NCI-H1417 treated with DMSO at 0.1 percent for 48 hours (cell line): ENCODE data around the gene RAB28.

Experiments used
- DNase-seq: peaks from one replicate; lab custom pipeline; 2025; lab: John Stamatoyannopoulos, UW

The RAB28 gene

DNA sequence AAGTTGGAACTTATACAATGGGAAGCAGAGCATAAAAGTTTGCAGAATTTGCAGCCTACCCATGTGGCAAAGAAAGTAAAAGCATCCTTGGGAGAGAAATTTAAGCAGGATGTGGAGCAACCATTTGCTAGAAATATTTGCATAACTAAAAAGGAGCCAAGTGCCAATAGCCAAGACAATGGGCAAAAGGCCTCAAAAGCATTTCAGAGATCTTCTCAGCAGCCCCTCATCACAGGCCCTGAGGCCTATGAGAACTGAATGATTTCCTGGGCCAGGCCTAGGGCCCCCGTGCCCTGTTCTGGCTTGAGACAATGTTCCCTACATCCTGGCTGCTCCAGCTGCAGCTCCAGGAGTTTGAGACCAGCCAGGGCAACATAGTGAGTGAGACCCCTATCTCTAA is 25.3 kb upstream of the RAB28 start:
- DNase-seq = no peak

DNA sequence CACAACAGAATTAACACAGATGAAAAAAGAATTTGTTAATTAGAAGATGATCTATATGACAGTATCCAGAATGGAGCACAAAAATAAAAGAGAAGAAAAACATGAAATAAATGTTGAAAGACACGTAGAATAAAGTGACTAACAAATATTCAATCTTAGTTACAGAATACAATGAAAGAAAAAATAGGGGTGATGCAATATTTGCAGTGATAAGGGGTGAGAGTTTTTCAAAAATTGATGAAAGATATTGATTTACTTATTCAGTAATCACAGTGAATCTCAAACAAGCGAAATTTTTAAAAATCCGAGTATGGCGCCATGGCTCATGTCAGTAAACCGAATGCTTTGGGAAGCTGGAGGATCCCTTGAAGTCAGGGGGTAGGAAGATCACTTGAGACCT is 20.2 kb upstream of the RAB28 start:
- no peak for DNase-seq

DNA sequence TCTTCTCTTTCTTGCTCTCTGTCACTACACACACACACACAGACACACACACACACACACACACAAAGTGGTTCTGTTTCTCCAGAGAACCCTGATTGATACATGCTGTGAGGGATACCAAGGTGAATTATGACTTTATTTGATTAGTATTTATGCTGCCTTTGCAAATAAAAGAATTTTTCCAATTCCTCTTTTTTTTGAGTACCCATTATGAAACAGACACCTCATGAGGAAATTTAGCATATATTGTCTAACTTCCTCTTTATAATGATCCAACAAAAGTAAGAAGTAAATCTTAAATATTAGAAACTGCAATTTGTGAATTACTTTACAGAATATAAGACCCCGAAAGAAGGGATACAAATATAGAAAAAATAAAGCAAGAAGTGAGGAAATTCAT is 14.3 kb upstream of the RAB28 start:
- no peak for DNase-seq

DNA sequence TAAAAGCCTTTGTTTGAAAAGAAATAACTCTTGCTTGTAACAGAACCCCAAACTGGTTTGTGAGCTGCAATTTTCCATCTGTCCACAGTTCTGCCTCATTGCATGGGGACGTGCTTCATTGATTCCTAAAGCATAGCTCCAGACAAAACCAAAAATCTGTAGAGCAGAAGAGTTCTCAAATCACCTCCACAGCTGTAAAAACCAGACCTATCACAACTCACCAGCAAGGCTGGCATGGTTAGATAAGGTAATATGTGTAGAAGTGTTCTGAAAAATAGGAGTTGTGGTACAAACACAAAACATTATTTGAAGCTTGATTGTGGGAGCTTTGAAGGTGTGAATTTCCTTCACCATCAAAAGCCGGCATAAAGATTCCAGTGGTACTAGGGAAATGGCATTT is 12.5 kb upstream of the RAB28 start:
- DNase-seq = no peak

DNA sequence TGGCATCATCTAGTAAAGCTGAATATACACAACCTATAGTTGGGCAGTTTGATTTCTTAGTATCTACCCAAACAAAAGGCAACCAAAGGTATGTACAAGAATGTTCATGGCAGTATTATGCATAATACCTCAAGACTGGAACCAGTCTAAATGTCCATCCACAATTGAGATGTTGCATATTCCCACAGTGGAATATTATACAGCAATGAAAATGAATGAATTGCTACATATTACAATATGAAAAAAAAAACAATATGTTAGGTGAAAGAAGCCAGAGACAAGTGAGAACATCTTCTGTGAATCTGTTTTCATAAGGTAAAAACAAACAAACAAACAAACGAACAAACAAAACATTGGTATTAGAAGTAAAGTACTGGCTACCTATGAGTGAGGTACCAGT is 11.6 kb upstream of the RAB28 start:
- DNase-seq = no peak

DNA sequence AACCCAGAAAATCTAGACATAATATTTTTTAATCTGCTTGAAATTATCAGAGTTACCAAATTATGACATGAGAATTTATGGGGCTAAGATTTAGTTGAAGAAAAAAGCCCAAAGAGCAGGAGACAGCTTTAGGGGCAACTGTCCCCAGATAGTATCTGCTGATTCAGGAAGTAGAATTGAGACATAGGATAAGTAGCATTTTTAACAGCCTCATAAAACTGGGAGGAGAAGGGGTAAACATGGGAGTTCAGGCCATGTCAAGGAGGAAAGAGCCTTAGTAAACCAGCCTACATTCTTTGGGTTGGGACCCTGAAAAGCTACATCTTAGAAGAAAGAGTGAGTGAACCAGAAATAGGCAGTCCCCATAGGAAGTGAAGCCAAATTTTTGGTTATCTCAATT is 9.7 kb upstream of the RAB28 start:
- DNase-seq = no peak

DNA sequence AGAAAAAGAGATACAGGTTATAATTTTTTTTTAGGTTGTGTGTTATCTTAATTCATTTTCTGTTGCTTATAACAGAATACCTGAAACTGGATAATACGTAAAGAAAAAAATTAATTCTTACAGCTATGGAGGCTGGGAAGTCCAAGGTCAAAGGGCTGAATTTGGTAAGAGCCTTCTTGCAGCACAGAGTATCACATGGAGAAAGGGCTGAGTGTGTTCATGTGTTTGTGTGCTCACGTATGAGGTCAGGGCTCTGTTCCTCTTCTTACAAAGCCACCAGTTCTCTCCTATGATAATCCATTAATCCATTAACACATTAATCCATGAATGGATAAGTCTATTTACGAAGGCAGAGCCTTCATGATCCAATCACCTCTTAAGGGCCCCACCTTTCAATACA is 8.6 kb upstream of the RAB28 start:
- DNase-seq = no peak

DNA sequence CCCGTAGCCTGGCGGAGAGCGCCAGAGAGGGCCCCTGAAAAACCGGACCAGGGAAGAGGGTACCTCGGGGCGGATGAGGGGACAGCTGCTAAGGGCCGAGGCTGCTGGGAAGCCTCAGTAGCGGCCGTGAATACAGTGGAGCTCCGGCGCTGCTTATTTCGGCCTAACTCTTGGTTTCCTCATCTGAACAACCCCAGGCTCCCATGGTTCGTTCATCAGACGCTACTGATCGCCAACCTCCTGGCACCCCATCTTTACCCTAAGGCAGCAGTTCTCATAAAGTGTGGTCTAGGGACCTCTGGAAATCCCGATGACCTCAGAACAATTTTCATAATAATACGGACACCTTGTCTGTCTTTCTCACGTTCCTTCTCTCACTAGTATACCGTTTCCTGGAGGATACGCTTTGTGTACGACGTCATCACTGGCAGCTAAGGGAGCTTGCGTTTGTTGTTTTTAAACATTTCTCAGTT is 645 bp upstream of the RAB28 start:
- peak; percentile 48 for DNase-seq

DNA sequence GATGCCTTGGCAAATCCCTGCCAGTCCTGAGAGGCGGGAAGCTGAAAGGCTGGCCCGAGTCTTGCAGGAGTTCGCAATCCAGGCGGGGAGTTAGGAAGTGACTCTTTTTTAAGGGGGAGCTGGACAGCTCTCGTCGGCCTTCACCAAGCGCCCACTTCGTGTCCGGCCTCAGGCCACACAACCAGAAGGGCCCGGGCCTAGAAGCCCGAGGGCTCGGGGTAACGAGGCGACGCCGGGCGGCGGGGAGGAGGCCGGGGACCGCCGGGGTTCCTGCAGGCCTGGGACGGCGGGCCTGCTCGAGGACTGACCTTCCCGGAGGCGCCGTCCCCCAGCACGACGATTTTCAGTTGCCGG is 395 bp downstream of the RAB28 start:
- DNase-seq = no peak

DNA sequence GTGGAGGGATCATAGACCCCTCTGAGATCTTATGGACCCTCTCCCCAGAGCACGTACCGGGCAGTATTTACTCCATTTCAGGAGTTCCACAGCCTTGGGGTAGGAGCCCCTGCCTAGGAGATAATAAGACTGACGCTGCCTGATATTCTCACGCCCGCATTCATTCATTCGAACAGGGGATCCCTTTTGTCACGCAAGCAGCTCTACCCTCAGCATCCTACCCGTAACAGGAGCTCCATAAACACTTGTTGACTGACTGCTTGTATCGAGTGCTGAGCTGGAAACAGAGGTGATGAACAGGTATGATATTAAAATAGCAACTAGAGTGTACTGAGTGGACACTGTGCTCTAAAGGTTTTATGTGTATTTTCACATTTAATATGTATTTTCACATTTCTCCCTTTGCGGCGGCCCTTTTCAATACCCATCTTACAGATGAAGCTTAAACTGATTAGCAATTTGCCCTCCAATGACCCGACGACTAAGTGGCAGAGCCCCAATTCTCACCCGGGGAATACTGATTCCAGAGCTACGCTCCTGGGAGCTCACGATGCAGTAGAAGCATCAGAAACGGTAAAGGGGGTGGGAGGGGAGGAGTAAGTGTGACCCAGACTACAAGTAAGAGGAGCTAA is 888 bp downstream of the RAB28 start:
- DNase-seq = peak; percentile 5

DNA sequence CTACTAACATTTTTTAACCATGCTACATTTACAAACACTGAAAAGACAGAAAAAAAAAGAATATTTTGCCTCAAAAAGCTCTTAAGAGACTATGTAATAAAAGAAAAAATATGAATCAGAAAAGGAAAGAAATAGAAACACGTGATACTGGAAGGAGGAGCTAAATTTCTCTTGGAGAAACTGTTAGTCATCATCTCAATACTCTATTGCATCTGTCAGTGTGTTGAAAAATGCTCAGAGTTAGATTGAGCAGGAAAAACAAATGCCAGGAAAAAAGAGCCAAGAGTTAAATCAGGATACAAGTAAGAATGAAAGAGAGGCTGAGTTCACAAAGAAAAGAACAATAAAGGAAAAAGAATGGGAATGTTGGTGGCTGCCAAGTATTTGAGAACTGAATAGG is 2.6 kb downstream of the RAB28 start:
- DNase-seq = no peak

DNA sequence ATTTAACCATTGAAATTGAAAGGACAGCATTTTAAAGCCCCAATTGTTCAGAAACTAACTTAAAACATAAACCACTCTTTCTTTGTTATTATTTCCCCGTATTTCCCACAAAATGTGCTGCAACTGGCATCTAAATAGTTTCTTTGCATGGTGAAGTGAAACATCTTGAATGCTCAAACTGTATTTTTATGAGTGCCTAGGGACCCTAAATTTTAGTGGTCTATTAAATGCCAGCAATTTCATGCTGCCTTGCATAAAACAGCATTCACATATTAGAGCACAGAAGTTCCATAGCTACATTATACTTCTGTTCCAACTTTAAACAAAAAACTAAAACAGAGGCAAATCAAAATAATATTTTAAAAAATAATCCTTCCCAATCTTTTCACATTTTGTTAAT is 5.4 kb downstream of the RAB28 start:
- DNase-seq = no peak

DNA sequence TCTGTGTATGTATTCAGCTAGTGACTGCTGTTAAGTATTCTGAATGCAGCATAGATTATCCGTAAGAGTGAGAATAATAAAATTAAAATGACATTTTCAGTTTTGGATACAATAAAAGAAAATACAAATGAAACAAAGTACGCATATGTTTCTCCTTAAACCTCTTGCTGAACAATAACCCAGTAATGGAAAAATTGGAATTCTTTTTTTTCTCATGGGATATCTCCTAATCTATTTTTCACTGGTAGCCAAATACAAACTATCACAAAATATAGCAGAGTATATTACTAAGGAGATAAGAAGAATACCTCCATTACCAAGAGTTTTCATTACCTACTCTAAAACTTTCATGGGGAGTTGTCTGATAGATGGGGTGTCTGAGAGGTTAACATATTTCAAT is 6.0 kb downstream of the RAB28 start:
- no peak for DNase-seq

DNA sequence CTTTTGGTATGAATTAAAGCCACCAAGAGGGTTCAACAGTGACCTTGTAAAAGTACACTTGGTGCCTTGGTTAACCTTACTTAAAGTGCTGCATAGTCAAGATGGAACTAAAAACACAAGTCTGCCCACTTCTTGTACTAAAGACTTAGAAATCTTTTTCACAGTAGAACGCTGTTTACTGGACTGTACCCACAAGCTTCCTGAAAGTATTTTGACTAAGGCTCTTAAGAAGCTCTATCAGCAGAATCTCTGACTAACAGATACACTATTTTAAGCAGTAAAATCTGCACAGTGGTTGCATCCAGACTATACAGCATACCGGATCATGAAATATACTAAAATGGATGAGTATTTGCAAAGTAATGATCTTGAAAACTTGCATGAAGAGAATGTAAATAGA is 7.2 kb downstream of the RAB28 start:
- no peak for DNase-seq

DNA sequence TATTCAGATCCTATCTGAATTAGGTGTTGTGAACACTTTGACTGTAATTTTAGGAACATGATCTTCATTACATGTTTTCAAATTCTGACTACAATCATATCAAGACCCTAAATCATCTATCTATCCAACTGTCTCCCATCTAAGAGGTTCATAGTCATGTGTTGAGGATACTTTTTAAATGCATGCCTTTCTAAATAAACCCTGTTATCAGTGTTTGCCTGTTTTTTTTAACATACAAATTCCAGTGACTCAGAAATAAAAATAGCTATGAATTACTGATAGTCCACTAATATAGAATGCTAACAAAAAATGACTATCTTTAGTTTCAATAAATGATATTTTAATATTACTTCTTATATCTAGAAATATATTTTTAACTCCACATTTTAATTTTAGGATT is 8.0 kb downstream of the RAB28 start:
- no peak for DNase-seq

DNA sequence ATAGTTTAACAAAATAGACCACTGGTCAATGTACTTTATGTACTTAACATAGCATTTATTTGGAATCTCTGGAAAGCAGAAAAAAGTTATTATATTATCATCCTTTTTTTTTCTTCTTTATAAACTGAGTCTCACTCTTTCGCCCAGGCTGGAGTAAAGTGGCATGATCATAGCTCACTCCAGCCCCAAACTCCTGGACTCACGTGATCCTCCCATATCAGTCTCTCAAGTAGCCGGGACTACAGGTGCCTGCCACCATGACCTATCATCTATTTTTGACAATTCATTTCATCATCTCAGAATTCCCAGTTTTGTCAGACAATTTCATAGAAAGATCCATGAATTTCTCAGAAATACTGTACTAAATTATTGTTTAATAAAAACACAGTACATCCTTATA is 12.7 kb downstream of the RAB28 start:
- DNase-seq = no peak

DNA sequence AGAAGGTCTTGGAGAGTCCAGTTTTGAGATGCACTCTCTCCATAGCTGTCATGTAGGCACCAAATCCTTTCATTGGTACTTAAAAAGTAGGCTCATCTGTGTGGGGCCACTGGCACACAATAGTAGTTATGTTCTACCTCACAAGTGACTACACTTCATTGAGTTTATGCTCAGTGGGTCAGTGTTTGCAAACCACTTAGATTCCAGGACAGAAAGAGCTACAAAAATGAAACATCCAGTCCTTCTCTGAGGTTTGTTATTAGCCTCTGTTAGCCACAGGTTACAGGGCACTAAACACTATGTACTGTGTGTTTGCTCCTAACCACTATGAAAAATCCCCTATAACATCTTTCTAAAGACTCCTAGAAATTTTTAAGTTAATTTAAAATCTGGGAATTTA is 13.8 kb downstream of the RAB28 start:
- no peak for DNase-seq

DNA sequence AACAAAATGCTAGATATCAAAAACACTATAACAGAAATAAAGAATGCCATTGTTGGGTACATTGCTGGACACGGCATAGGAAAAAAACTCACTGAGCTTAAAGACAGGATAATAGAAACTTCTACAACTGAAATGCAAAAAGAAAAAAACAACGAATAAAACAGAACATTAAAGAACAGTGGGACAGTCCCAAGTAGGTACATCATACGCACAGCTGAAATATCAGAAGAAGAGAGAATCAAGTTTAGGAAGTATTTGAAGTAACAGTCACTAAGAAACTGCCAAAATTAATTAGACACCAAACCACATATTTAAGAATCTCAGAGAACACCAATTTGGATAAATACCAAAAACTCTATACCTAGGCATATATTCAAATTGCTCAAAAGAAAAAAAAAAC is 19.2 kb downstream of the RAB28 start:
- DNase-seq = no peak

DNA sequence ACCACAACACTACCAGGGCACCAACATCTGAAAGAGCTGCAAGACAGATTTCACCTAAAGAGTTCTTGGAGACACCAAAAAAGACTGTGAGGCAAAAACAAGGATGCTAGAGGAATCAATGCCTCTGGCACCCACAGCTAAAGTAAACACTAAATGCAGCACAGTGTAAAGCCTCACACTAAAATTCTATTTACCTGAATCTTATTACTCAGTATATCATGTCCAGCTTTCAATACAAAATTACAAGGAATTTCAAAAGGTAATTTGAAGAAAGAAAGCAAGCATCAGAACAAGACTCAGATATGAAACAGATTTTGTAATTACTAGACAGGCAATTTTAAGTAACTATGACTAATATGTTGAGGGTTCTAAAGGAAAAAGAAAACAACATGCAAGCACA is 19.6 kb downstream of the RAB28 start:
- DNase-seq = no peak

DNA sequence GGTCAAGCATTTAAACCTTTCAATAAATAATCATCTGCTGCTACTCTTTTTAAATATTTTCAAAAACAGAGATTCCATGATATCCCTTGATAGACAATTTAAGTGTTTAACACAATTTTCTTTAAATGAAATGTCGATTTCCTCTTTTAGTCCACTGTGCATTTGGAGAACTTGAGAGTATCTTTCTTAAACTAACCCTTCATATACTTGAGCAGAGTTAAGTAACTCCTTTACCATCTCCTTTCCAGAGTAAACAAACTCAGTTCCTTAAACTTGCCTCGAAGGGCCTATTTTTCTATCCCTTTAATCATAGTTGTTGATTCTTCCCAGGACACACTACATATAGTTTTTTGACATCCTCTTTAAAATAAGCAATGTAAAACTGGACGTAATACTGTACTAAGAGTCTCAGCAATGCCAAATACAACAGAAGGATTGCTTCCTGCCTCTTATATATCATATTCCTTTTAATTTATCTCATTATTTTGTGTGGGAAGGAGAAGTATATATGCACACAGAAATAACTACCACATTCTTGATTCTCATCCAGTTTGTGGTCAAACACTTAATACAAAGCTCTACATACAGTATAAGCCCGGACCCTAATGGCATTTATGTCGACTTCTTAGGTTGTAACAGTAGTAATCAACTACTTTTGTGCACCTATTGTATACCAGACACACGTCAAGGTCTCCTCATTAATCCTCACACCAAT is 22.8 kb downstream of the RAB28 start:
- no peak for DNase-seq

DNA sequence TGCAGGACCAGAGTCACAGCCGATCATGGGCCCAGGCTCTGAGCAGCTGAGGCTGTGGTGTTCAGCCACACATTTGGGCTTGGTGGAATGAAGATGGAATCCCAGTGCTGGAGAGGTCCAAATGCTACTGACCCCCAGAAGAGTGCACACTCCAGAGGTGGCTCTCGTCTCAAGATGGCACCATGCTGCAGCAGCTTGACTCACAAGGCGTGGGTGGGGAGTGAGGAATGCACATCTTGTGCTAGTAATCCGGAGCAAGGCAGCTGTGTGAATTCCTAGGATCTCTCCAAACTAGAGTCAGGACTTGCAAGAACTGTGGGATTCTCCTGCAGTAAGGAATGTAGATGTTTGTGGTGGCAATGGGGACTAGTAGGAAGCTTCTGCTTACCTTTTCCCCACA is 28.7 kb downstream of the RAB28 start:
- DNase-seq = no peak

DNA sequence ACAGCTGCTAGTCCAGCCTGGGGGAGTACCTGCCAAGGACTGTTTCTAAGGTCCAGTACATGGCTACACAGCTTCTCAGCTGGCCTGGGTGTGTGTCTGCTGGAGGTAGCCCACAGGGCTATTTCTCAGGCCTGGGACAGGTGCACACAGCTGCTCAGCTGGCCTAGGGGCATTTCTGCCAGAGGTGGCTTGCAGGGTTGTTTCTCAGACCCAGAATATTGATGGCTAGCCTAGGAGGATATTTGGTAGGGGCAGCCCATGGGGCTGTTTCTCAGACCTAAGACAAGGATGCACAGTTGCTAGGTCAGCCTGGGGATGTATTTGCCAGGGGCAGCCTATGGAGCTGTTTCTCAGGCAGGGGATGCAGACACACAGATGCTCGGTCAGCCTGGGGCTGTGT is 29.4 kb downstream of the RAB28 start:
- DNase-seq = no peak

DNA sequence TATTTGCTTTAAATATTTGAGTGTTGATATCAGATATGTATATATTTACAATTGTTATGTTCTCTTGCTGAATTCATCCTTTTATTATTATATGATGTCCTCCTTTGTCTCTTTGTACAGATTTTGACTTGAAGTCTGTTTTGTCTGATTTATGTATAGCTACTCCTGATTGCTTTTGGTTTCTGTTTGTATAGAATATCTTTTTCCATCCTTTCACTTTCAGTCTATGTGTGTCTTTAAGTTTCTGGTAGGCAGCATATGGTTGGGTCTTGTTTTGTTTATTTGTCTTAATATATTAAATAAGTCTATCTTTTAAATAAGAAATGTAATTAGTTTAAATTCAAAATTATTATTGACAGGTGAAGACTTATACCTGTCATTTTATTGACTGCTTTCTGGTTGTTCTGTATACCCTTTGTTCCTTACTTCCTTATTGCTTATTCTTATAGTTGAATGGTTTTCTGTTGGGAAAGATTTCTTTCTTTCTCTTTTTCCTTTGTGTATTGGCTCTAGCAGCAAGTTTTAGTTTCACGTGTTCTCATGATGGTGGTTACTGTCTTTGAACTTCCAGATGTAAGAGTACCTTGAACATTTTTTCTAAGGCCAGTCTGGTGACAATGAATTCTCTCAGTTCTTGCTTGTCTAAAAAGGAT is 31.1 kb downstream of the RAB28 start:
- no peak for DNase-seq

DNA sequence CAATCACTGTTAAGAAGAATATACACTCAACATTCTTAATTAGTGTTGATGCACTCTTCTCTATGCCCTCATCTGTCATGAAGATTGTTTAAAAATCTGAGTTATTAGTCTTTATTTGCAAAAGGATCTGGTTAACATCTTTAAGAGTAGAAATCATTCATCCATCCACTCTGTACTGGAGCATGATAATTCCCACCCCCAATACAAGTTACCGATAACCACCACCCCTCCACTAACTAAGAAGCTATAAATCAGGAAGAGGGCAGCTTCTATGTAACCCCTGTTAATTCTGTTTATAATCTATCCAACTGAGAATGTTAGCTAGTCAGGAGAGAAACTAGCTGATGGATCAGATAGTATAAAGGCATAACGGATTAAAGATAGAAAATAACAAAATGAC is 34.5 kb downstream of the RAB28 start:
- no peak for DNase-seq
